HuH-7 (cell line): Measurements from ENCODE around the gene BTNL2.
"Not testable (repeated sequence)": the region's sequence is repeated elsewhere in the genome, so short reads cannot be mapped to it uniquely, and the experiment has no call there.

Experiments used
- DNase-seq: peaks from one replicate; pipeline ENCODE4 v3.0.0; 2011; ENCODE audit warnings: low spot score

The BTNL2 gene

GRCh38 chr6:32370505-32370904 lies 36.5 kb downstream of the BTNL2 start:
- no peak for DNase-seq

- DNase-seq: no peak
These were observed 37.3 kb downstream of the BTNL2 start for GRCh38 chr6:32369660-32370059.

GRCh38 chr6:32367644-32368043 lies 39.3 kb downstream of the BTNL2 start:
- no peak for DNase-seq

GRCh38 chr6:32359225-32359624 lies 47.8 kb downstream of the BTNL2 start:
- DNase-seq: not testable (repeated sequence)

GRCh38 chr6:32358548-32358947 lies 48.4 kb downstream of the BTNL2 start:
- DNase-seq: not testable (repeated sequence)

GRCh38 chr6:32355018-32355417 lies 52.0 kb downstream of the BTNL2 start:
- DNase-seq: no peak

- no peak for DNase-seq
These were observed 53.6 kb downstream of the BTNL2 start for GRCh38 chr6:32353348-32353747.
